HG02678 (cell line): ENCODE measurements around the gene ADAD2.
A peak's percentile ranks its signal among the peaks of the same experiment; 100 is the strongest.

ENCODE experiments used
- ATAC-seq: cut with Tn5 transposase; IDR thresholded peaks from one replicate; pipeline ENCODE4 v1.9.1; 2021; ENCODE audit warnings: mild to moderate bottlenecking, moderate library complexity; ENCODE audit not compliant: unreplicated experiment

Gene ADAD2

DNA sequence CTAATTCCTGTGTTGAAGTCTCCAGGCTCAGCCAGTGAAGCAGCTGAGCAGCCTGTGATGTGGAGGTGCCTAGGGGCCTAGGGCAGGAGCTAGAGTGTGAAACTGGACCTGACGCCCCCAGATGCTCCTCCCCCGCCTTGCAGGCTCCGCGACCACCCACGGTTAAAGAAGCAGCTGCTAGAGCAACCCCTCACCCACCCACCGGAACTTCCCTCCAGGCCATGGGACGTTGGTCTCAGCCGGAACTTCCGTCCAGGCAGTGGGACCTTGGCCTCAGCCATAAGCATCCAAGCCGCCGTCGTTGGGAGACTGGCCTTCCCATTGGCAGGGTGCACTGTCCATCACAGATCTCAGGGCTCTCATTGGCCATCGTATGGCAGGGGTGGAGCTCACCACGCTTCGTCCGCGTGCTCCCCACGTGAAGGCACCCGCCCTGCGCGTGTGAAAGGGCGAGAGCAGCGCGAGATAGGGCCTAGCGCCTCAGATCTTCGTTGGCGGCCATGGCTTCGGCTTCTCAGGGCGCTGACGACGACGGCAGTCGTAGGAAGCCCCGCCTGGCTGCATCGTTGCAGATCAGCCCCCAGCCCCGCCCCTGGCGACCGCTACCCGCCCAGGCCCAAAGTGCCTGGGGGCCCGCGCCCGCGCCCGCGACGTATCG, at the start of gene ADAD2:
TSS of gene ADAD2 (plus strand) at position 427 of the 658 bp plus-strand sequence. CDS start at position 501, 74 bp downstream.
- ATAC-seq: no peak

DNA sequence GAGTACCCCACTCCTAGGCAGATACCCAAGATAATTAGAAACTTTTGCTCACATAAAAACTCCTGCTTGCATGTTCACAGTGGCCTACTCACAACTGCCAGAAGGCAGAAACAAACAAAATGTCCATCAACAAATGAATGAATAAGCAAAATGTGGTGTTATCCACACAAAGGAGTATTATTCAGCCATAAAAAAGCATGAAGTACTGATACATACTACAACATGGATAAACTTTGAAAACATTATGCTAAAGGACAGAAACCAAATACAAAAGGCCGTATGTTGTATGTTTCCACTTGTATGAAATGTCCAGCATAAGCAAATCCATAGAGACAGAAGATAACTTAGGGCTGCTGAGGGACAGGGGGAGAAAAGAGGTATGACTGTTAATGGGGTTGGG, 47.9 kb upstream of the ADAD2 start:
- ATAC-seq: no peak

DNA sequence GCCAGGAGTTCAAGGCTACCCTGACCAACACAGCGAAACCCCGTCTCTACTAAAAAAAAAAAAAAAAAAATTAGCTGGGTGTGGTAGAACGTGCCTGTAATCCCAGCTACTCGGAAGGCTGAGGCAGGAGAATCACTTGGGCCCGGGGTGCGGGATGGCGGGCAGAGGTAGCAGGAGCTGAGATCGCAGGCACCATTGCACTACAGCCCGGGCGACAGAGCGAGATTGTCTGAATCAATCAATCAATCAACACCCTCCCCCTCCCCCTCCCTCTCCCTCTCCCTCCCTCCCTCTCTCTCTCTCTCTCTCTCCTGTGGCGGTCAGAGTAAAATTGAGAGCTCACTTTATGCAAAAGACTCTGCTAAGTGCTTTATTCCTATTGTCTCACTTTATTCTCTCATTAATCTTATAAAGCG, 47.2 kb upstream of the ADAD2 start:
- no peak for ATAC-seq

DNA sequence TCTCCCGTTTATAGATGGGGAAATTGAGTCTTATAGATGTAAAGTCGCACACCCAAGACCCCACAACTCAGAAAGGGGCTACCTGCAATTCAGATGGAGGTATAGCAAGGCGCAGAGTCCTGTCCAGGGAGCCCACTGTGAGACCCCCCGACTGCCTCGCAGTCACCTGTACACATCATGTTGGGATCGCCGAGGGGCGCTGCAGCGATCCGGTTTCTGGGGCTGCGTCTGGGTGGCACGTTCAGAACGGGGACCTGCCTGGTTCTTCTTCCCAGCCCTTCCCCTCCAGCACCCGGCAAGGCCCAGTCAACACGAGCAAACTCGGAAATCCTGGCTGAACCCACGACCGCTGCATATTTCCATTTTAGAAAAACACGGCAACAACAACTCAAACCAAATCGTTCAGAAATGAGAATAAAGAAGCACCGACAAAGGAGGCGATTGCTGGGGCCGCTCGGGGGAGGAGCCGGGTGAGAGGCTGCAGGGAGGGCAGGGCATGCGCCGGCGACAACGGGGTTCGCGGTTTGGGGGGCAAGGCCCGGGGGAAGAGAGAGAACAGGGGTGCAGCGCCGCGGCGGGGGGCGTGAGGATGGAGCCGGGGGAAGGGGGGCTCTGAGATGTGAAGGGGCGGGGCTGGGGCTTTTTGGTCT, 46.6 kb upstream of the ADAD2 start:
- ATAC-seq: no peak

DNA sequence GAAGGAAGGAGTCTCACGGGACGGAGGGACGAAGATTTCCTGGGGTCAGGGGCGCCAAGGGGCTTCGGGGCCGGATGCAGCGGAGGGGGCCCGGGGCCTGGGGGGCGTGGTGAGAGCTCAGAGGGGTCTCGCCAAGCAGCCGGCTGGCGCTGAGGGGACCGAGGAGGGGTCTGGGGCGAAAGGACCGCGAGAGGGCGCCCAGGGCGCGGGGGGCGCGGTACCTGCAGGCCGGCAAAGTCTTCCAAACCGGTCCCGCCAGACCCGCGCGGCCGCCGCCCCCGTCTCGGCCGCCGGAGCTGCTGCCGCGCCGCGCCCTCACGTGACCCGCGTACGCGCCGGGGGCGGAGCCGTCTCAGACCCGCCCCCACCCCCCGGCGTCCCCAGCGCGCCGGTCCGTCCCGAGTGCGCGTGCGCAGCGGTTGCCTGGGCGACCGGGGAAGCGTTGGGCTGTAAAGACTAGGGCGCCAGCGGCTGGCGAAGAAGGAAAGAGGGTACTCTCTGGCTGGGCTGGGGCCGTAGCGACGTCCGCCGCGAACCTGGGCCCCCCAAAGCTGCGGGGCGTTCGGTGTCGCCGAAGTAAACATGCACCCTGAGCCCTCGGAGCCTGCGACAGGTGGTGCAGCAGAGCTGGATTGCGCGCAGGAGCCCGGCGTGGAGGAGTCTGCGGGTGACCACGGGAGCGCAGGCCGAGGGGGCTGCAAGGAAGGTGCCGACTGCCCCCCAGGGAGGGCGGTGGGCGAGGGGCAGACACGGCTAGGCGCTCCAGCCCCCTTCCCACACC, 45.9 kb upstream of the ADAD2 start, which contains the start of the genes DNAAF1 and HSDL1:
TSS of gene DNAAF1 (plus strand) at position 450 of the 781 bp plus-strand sequence. CDS start at position 583, 133 bp downstream.
TSS of gene HSDL1 (minus strand) at position 319 of the 781 bp plus-strand sequence. CDS start 13,856 bp downstream, outside the sequence.
- ATAC-seq: peak; percentile 80

GRCh38 chr16:84150926-84151325, 40.0 kb upstream of the ADAD2 start:
- no peak for ATAC-seq

DNA sequence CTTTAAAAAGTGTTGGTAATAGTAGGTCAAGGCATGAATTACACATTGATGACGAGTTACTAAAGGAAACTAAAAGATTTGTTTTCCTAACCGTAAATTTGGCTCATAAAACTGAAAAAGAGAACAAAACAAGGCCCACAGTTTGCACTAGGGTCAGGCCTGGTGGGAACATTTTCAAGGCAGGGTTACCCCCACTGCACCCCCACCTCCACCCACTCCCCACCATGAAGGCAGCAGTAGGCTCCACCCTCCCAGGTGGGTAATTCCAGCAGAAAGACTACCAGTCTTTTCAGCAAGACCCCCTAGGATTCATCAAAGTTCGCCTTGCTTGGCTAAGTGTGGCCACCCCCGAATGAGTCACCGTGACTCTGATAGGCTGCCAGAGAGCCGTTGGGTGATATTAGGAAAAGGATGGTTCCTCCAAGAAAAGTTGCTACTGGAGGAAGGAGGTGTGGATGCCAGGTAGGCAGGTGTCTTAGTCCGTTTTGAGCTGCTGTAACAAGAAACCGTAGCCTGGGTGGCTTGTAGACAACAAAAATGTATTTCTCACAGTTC, 37.2 kb upstream of the ADAD2 start:
- no peak for ATAC-seq

DNA sequence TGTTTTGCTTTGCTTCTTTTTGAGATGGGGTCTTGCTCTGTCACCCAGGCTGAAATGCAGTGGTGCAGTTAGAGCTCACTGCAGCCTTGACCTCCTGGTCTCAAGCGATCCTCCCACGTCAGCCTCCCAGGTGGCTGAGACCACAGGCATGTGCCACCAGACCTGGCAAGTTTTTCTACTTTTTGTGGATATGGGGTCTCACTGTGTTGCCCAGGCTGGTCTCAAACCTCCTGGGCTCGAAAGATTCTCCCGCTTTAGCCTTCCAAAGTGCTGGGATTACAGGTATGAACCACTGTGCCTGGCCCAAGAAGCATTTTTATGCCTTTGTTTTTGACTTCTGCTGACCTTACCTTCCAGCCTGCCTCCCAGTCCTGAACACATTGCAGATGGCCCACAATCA, 35.7 kb upstream of the ADAD2 start:
- ATAC-seq: no peak

DNA sequence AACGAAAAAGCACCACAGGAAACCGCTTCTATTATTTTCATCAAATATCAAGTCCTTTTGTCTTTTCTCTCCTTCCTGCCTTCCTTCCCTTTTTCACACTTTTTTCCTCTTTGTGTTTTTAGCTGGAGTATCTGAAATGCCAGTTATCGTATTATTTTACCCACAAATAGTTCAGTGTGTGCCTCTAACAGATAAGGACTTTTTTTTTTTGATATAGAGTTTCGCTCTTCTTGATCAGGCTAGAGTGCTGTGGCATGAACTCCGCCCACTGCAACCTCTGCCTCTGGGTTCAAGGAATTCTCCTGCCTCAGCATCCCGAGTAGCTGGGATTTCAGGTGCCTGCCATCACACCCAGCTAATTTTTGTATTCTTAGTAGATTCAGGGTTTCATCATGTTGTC, 35.2 kb upstream of the ADAD2 start:
- no peak for ATAC-seq

GRCh38 chr16:84156342-84156784, 34.6 kb upstream of the ADAD2 start:
- no peak for ATAC-seq

GRCh38 chr16:84159007-84159406, 31.9 kb upstream of the ADAD2 start:
- no peak for ATAC-seq

- no peak for ATAC-seq
Measured at GRCh38 chr16:84159800-84160199, 31.2 kb upstream of the ADAD2 start.

DNA sequence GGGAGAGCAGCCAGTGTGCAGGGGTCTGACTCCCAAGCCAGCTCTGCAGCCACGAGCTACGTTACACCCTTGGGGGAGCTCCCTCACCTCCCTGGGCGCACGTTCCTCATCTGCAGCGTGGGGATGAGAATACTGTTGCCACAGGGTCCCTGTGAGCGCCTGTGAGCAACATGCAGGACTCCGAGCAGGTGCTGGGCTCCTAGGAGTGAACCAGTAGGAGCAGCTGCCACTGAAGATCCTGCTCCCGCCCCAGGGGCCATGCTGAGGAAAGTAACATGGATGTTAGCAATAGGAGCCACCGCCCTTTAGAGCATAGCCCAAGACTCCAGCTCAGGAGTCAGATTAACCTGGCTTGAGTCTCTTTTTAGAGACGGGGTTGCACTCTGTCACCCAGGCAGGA, 29.9 kb upstream of the ADAD2 start:
- no peak for ATAC-seq

GRCh38 chr16:84161801-84162200, 29.2 kb upstream of the ADAD2 start:
- no peak for ATAC-seq

GRCh38 chr16:84165746-84166145, 25.2 kb upstream of the ADAD2 start:
- no peak for ATAC-seq

DNA sequence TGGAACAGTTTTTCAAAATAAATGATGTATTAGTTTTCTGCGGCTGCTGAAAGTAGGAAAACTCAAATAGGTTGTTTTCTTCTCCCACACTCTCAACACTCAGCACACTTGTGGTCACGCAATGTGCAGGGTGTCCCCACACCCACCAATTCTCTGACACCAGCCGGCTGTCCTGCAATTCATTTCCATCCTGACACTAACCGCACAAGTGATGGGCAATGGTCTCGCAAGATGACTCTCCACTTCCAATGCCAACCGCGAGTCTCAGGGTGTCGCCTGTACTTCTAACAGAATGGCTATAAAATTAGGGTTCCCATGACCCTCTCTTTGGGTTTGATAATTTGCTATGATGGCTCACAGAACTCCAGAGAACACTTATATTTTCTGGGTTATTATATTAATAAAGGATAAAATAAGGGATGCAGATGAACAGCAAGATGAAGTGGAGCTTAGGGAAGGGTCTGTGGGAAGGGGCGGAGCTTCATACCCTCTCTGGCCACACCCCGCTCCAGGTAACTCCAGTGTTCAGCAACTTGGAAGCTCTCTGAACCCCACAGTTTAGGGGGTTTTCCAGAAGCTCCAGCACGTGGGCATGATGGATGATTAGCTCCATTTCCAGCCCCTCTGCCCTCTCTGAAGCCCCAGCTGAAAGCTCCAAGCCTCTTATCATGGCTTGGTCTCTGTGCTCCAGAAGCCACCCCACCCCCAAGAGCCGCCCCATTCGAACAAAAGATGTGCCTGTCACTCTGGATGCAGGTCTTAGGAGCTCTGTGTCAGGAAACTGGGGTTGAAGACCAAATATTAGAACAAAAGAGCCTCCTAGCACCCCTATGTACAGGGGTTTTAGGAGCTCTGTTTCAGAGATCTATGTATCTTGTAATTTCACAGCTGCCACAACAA, 23.9 kb upstream of the ADAD2 start:
- no peak for ATAC-seq

DNA sequence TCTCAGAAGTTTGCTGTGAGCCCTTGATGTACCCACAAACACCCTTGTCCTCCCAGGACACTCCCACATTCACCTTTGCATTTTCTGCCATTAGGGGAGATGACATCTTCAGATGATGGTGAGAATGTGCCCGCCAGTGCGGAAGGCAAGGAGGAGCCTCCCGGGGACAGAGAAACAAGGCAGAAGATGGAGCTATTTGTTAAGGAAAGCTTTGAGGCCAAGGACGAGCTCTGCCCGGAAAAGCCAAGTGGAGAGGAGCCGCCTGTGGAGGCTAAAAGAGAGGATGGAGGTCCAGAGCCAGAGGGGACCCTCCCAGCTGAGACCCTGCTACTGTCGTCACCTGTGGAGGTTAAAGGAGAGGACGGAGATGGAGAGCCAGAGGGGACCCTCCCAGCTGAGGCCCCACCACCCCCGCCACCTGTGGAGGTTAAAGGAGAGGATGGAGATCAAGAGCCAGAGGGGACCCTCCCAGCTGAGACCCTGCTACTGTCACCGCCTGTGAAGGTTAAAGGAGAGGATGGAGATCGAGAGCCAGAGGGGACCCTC, 21.1 kb upstream of the ADAD2 start:
- no peak for ATAC-seq

- ATAC-seq: no peak
Measured at GRCh38 chr16:84174396-84174795, 16.6 kb upstream of the ADAD2 start.

- ATAC-seq: peak; percentile 88
Measured at GRCh38 chr16:84175350-84176081, 15.4 kb upstream of the ADAD2 start.
